Measurements from ENCODE around the gene ANP32A.

DNA sequence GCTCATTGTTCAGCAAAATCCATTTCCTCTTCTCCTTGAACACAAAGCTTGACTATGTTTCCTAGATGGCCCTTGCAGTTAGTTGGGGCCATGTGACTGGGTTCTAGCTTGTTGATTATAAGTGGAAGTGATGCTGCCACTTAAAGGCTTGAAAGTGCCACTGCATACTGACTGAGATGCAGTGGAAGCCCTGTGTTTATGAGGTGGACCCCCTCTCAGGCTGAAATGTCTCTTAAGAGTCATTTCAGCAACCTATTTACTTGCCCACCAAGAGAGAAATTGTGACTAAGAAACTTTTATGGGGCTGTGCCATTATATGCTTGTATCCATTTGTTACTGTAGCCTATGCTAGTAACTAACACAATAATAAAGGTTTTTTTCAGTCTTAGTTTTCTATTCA, 8.4 kb upstream of the ANP32A start:
- TF ChIP-seq, protein P1, sequence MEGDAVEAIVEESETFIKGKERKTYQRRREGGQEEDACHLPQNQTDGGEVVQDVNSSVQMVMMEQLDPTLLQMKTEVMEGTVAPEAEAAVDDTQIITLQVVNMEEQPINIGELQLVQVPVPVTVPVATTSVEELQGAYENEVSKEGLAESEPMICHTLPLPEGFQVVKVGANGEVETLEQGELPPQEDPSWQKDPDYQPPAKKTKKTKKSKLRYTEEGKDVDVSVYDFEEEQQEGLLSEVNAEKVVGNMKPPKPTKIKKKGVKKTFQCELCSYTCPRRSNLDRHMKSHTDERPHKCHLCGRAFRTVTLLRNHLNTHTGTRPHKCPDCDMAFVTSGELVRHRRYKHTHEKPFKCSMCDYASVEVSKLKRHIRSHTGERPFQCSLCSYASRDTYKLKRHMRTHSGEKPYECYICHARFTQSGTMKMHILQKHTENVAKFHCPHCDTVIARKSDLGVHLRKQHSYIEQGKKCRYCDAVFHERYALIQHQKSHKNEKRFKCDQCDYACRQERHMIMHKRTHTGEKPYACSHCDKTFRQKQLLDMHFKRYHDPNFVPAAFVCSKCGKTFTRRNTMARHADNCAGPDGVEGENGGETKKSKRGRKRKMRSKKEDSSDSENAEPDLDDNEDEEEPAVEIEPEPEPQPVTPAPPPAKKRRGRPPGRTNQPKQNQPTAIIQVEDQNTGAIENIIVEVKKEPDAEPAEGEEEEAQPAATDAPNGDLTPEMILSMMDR (IDR thresholded peaks at IDR 0.05) = peak in 5 of 7 experiments; percentile 23 to 40 (median 29)
- TF ChIP-seq POLR2AphosphoS5 (IDR thresholded peaks at IDR 0.05) = no peak
